K562 (cell line): ENCODE measurements around the gene MXRA7. TPM values are rescaled to one million over a fixed set of nuclear protein-coding genes. Genes with fewer than 3 reads are reported as not detected.

Experiments used
- NR2F6 ChIP-seq: fragments of 450-650 bp; formaldehyde crosslinking; IDR thresholded peaks from 2 replicates; pipeline ENCODE4 v1.4.0; 2020; ENCODE audit warnings: mild to moderate bottlenecking
- polyA plus RNA-seq, 8 experiments: library from polyadenylated mRNA; depleted of rRNA in 4 of 8; stranded (reverse) in 5 of 8; unstranded in 3 of 8; fragments of >200 nt; fragmentation: Nextera tagmentation in 2 of 8; fragmentation: Illumina TruSeq in 1 of 8; extraction: Ambion mirVana in 2 of 8; extraction: Trizol in 1 of 8; gene quantifications; 2 replicates each; pipeline versions ENCODE4 v1.2.1 to v1.2.3, GENCODE V29; 2011 to 2014; ENCODE audit warnings: inconsistent platforms in 1 of 8, missing spikeins in 1 of 8
- total RNA-seq, 7 experiments: library from RNA; depleted of rRNA in 6 of 7; stranded (reverse); fragments of >200 nt in 6 of 7; fragmentation: Illumina TruSeq in 2 of 7; extraction: Trizol in 2 of 7; gene quantifications; 2 replicates each; pipeline versions ENCODE4 v1.2.1 to v1.2.3, GENCODE V29; 2011 to 2021; ENCODE audit warnings: low replicate concordance in 1 of 7
- TF ChIP-seq, protein P1 (sequence below): fragments of 450-650 bp; IDR thresholded peaks from 2 replicates; pipeline ENCODE4 v1.6.1; 2016; ENCODE audit warnings: mild to moderate bottlenecking, moderate library complexity

MXRA7 gene
- total and polyA plus RNA-seq, 9 of the 15 experiments (the other 6 are each of a cell fraction or from before 2014, with no cell fraction given): 2.6 to 38.4 (median 14.3) TPM

GRCh38 chr17:76674600-76674999, 36.2 kb downstream of the MXRA7 start (continued):
- TF ChIP-seq, protein P1, sequence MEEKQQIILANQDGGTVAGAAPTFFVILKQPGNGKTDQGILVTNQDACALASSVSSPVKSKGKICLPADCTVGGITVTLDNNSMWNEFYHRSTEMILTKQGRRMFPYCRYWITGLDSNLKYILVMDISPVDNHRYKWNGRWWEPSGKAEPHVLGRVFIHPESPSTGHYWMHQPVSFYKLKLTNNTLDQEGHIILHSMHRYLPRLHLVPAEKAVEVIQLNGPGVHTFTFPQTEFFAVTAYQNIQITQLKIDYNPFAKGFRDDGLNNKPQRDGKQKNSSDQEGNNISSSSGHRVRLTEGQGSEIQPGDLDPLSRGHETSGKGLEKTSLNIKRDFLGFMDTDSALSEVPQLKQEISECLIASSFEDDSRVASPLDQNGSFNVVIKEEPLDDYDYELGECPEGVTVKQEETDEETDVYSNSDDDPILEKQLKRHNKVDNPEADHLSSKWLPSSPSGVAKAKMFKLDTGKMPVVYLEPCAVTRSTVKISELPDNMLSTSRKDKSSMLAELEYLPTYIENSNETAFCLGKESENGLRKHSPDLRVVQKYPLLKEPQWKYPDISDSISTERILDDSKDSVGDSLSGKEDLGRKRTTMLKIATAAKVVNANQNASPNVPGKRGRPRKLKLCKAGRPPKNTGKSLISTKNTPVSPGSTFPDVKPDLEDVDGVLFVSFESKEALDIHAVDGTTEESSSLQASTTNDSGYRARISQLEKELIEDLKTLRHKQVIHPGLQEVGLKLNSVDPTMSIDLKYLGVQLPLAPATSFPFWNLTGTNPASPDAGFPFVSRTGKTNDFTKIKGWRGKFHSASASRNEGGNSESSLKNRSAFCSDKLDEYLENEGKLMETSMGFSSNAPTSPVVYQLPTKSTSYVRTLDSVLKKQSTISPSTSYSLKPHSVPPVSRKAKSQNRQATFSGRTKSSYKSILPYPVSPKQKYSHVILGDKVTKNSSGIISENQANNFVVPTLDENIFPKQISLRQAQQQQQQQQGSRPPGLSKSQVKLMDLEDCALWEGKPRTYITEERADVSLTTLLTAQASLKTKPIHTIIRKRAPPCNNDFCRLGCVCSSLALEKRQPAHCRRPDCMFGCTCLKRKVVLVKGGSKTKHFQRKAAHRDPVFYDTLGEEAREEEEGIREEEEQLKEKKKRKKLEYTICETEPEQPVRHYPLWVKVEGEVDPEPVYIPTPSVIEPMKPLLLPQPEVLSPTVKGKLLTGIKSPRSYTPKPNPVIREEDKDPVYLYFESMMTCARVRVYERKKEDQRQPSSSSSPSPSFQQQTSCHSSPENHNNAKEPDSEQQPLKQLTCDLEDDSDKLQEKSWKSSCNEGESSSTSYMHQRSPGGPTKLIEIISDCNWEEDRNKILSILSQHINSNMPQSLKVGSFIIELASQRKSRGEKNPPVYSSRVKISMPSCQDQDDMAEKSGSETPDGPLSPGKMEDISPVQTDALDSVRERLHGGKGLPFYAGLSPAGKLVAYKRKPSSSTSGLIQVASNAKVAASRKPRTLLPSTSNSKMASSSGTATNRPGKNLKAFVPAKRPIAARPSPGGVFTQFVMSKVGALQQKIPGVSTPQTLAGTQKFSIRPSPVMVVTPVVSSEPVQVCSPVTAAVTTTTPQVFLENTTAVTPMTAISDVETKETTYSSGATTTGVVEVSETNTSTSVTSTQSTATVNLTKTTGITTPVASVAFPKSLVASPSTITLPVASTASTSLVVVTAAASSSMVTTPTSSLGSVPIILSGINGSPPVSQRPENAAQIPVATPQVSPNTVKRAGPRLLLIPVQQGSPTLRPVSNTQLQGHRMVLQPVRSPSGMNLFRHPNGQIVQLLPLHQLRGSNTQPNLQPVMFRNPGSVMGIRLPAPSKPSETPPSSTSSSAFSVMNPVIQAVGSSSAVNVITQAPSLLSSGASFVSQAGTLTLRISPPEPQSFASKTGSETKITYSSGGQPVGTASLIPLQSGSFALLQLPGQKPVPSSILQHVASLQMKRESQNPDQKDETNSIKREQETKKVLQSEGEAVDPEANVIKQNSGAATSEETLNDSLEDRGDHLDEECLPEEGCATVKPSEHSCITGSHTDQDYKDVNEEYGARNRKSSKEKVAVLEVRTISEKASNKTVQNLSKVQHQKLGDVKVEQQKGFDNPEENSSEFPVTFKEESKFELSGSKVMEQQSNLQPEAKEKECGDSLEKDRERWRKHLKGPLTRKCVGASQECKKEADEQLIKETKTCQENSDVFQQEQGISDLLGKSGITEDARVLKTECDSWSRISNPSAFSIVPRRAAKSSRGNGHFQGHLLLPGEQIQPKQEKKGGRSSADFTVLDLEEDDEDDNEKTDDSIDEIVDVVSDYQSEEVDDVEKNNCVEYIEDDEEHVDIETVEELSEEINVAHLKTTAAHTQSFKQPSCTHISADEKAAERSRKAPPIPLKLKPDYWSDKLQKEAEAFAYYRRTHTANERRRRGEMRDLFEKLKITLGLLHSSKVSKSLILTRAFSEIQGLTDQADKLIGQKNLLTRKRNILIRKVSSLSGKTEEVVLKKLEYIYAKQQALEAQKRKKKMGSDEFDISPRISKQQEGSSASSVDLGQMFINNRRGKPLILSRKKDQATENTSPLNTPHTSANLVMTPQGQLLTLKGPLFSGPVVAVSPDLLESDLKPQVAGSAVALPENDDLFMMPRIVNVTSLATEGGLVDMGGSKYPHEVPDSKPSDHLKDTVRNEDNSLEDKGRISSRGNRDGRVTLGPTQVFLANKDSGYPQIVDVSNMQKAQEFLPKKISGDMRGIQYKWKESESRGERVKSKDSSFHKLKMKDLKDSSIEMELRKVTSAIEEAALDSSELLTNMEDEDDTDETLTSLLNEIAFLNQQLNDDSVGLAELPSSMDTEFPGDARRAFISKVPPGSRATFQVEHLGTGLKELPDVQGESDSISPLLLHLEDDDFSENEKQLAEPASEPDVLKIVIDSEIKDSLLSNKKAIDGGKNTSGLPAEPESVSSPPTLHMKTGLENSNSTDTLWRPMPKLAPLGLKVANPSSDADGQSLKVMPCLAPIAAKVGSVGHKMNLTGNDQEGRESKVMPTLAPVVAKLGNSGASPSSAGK: no peak
- no peak for TF ChIP-seq NR2F6 (CRISPR knock-in tag)
